Body of pancreas (tissue), 4 donors: ENCODE data around the gene SETD1A.

Experiments
- CTCF ChIP-seq, 7 experiments: fragments of 450-650 bp in 4 of 7; fragments of 200-600 bp in 3 of 7; sonication (generic) in 3 of 7; IDR thresholded peaks; one replicate each; pipeline ENCODE4 v1.5.1; 2016 to 2019; ENCODE audit warnings: antibody characterized with exemption in 7 of 7
- POLR2A ChIP-seq, 3 donors: fragments of 450-650 bp; IDR thresholded peaks; one replicate each; pipeline ENCODE4 v1.6.1; 2016; ENCODE audit warnings: antibody characterized with exemption in 3 of 3, mild to moderate bottlenecking in 2 of 3

GRCh38 chr16:30922420-30922959, 35.1 kb upstream of the SETD1A start:
- TF ChIP-seq POLR2A (IDR thresholded peaks at IDR 0.05), result no peak
- no peak for TF ChIP-seq CTCF (IDR thresholded peaks at IDR 0.05)
